Activated CD4-positive, CD25-positive, alpha-beta regulatory T cell treated with anti-CD3 and anti-CD28 coated beads, Interleukin-2, amount 50 U/mL, for 16 hours (primary cell): ENCODE data around the gene QRSL1.
A peak's percentile ranks its signal among the peaks of the same experiment; 100 is the strongest.
"Not testable (repeated sequence)": the region's sequence is repeated elsewhere in the genome, so short reads cannot be mapped to it uniquely, and the experiment has no call there.

Experiments used
- DNase-seq: peaks from one replicate; pipeline ENCODE4 v3.0.0-alpha.2; 2020; ENCODE audit warnings: low read depth, low spot score

QRSL1 gene

GRCh38 chr6:106629103-106629858, at the start of gene QRSL1, which contains the start of gene RTN4IP1:
TSS of gene QRSL1 (plus strand) at chr6:106629578. CDS start at chr6:106629682, 104 bp downstream.
TSS of gene RTN4IP1 (minus strand) at chr6:106629498. CDS start at chr6:106629021, 477 bp downstream.
- DNase-seq = peak; percentile 72

- DNase-seq = no peak
Observed at GRCh38 chr6:106581468-106581867, 47.9 kb upstream of the QRSL1 start.

DNA sequence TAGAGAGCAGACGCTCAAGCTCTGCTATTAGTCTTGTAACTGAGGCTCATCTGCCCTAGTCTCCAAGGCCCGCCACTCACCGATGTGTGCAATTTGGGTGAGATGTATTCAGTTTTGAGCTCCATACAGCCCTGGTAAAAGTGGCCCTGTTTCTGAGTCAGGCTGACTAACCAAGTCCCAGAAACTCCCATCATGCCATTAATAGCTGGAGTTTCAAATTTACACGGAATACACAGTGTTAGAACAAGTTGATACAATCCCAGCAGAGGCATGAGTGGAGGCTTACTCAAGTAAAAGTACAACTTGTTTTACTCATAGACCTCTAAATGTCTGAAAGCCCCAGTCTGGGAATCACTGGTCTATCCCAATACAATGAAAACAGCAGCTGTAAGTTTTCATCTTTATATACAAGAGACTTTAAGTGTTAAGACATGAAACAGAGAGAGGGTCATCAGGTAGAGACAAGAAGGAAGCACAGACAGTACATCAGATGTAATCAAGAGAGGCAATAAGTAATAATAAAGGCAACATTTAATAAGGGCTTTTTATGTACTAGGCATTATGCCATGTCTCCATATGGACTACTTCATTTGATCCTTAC, 42.5 kb upstream of the QRSL1 start:
- DNase-seq = no peak

GRCh38 chr6:106588937-106589336, 40.4 kb upstream of the QRSL1 start:
- DNase-seq = not testable (repeated sequence)

- no peak for DNase-seq
Observed at GRCh38 chr6:106591111-106591825, 38.1 kb upstream of the QRSL1 start.

DNA sequence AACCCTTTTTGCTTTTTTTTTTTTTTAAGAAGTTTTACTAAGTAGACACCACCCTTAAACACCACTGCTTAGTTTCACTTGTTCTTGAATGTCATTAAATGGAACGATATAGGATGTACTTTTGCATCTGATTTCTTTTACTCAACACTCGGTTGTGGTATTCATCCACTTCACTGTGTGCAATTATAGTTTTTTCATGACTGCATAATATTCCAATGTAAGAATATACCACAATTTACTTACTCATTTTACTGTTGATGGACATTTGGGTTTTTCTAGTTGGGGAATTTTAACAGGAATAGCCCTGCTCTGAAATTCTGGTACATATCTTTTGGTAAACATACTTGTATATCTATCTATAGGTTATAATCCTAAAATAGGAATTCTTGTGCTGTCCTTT, 29.9 kb upstream of the QRSL1 start:
- DNase-seq = no peak

DNA sequence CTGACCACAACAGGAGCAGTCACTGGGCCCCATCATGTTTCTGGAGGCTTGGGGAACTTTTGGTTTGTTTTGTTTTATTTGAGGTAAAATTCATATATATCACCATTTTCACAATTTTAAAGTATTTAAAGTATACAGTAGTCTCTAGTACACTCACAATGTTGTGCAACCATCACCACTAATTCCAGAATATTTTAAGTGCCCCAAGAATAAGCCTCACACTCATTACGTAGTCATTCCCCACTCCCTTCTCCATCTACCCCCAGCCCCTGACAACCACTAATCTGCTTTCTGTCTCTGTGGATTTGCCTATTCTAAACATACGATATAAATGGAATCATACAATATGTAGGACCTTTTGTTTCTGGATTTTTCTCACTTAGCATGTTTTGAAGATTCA, 29.0 kb upstream of the QRSL1 start:
- no peak for DNase-seq

DNA sequence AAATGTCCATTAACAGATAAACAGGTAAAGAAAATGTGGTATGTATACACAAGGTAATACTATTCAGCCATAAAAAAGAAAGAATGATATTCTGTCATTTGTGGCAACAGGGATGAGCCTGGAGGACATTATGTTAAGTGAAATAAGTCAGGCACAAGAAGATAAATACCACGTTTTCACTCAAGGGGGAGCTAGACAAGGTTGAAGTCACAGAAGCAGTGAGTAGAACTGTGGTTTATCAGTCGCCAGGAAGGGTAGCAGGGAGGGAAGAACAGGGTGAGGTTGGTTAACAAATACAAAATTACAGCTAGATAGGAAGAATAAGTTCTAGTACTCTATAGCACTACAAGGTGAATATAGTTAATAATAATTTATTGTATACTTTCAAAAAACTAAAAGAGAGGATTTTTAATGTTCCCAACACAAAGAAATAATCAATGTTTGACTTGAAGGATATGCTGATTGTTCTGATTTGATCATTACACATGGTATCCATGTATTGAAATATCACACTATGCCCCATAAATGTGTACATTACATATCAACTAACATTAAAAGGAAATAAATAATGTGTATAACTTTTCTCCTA, 21.2 kb upstream of the QRSL1 start:
- no peak for DNase-seq

DNA sequence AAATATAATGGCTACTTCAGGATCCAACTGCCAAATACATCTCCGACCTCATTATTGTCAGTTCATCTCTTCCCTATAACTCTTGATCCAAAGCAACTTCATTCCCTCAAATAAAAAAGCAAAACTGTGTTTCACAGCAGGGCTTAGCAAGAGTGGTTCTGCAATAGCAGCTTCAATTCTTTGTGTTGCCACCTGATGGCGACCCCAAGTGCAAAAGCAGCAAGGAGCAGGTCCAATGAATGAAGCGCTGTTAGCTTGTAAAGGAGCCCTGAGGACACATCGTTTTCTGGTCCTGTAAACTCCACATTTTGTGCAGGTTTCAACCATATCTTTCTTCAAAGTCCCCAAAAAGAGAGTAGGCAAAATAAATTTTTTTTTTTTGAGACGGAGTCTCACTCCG, 19.7 kb upstream of the QRSL1 start:
- no peak for DNase-seq

DNA sequence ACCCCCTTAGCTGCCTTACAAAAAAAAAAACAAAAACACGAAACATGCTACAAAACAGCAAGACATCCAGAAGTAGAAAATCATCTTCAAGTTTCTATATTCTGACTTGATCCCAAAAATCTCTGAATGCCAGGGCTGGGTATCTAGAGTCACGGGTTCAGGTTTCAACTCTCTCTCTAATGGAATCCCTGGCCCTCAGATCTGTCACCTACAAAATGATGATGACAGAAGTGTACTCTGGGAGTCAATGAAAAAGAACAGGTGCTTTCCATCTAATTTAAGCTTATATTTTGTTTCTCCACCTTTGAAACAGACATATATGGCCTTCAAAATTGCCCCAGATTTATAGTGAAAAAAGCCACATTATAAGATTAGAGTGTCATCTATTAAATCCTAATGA, 18.3 kb upstream of the QRSL1 start:
- no peak for DNase-seq

- no peak for DNase-seq
Observed at GRCh38 chr6:106612671-106613416, 16.5 kb upstream of the QRSL1 start.

- DNase-seq = no peak
Observed at GRCh38 chr6:106613590-106613989, 15.8 kb upstream of the QRSL1 start.

GRCh38 chr6:106614166-106614565, 15.2 kb upstream of the QRSL1 start:
- no peak for DNase-seq

DNA sequence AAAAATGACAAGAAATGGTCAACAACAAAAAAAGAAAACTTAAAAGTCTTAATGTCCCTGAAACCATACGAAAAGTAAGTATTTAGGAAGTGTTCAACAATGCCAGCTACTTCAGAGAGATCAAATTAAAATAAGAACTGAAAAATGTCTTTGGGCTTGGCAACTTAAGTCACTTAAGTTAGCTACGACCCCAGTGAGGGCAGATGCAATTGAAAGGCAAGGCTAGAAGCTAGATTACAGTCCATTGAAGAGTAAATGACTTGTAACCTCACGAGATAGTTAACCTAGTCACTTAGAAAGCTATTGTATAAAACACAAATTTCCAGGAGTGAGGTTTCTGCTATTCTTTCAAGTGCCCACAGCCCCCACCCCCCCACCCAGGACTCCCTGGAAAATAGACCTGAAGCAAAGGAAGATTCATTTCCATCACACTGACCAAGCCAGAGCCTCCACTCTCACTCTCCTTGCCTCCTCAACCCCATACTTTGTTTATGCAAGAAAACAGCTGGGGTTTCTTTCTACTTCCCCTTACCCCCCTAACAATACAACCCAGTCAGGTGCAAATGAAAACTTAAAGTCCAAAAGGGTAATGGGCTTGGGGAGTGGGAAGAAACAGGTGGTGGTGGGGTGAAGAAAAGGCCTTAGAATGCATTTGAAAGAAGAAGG, 14.7 kb upstream of the QRSL1 start:
- DNase-seq = no peak

- DNase-seq = no peak
Observed at GRCh38 chr6:106617302-106617701, 12.1 kb upstream of the QRSL1 start.

DNA sequence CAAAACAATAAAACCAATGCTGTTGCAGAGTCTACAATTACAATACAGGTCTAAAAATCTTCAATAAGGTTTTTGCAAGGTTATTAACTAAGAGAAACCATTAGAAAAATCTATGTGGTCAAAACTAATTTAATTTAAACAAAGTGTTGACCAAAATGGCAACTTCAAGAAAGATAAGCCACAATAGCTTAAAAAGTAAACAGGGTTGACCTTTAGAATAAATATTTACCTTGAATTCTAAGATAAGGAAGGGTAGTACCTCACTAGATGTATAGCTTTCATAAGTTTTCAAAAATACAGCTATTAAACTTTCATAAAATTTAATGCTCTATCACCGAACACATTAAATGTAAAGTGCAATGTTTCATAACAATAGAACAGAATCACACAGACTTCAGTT, 11.5 kb upstream of the QRSL1 start:
- DNase-seq = no peak

DNA sequence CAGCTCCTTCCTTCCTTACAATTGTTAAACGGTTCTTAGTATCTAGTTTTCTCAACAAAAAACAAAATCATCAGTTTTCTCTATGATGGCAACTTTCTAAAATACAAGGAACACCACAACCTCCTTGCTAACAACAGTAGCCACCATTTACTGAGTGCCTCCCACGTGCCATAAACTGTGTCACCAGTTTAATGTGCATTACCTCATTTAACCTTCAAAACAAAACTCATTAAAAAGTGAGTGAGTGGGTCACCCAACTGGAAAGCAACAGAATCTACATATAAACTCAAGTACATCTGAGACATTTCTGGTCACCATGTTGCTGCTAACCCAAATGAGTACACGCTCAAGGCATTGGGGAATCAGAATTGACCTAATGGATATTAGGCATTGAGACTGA, 11.1 kb upstream of the QRSL1 start:
- DNase-seq = no peak

GRCh38 chr6:106619223-106619622, 10.2 kb upstream of the QRSL1 start:
- no peak for DNase-seq

DNA sequence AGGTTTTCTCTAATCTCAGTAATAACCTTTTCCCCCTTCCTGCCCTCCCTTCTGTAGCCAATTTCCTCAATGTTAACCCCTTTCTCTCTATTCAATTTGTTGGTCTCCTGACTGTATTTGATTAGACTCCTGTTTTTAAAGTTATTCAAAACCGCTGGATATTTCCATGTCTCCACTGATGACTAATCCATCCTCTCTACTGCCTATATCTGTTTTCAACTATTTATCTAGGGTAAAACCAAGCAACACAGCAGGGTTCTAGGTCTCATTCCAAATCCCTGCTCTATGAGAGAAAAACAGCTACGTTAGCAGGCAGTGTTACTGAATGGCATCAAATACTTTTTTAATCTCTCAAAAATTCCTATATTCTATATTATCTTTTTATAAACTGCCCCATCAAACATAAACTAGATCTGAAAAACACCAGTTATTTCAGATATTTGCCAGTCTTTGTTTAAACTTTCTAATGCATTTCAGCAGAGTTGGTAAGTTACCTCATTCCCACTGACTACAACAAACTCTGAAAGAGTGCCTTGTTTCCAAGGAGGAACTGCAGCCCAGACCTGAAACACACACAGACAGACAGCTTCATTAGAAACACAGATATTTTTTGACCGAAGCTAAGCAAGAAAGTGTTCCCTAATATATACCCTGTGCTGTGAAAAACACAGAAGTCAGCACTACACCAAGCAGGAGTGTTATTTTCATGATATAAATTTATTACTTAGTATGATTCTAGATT, 8.3 kb upstream of the QRSL1 start:
- DNase-seq = no peak

DNA sequence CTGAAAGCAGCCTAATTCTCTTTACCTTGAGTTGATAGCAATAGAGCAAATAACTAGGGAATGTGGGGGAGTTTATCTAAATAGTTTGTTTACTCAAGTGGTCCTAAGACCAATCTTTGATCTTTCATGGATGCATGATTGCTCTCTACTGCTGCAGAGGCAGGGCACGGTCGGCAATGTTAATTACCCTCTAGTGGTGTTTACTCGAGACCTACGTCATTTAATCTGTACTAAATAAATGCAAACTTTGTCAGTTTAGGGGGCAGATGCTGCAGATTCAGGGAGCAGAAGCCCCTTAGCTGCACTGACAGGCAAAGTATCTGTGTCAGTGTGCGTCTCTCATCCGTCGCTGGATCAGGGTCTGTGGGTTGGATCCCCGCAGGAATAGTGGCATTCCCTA, 7.0 kb upstream of the QRSL1 start:
- DNase-seq = no peak
